Brain pericyte (primary cell): ENCODE results near the gene FRZB.
"Not testable (repeated sequence)": the region's sequence is repeated elsewhere in the genome, so short reads cannot be mapped to it uniquely, and the experiment has no call there.

ENCODE experiments used
- DNase-seq: peaks from one replicate; pipeline ENCODE4 v3.0.0-alpha.2; 2012; ENCODE audit warnings: low read depth, low spot score

Gene FRZB

GRCh38 chr2:182890773-182891378 is 24.4 kb upstream of the FRZB start:
- DNase-seq: no peak

DNA sequence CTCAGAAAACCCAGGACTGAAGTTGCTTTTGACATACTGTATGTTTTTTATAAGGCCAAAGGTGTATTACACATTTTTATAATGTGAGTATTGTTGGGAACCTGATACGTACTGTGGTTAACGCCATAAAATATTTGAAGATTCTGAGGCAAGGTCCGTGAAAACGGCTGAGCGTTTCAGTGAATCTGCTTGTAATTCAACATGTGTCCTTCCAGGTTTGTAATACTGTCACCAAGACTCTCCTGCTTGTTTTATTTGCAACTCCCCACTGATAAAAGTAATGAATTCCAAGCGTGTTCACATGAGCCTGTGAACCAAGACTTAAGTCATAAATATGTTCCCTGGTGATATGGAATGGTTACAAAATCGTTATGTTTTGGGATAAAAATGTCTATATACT is 23.9 kb upstream of the FRZB start:
- no peak for DNase-seq

DNA sequence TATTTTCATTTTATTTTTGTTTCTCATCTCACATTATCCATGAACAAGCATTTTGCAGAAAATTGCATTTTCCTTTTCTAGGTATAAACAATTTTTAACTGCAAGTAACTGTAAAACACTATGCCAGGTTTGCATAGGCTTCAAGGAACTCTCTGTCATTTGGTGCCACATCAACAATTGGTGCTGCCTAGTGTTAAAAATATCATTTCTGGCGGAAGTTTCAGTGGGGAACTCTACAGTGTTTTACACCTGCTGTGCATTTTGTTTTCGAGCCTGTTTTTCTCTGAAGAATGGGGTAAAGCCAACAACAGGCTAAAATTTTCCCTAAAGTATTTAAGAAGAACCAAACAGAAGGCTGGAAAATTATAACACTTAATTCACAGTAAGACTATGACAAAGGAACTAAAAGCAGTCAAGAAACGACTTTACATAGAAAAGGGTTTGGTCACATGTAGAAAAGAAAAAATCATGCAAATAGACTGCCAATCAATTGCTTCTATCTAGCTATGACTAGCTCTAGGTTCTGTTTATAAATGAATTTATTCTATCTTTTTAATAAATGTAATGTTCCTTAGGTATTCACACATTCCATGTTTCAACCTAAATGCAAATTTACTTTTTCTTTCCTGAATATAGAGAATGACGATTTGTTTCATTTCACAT is 21.4 kb upstream of the FRZB start:
- no peak for DNase-seq

DNA sequence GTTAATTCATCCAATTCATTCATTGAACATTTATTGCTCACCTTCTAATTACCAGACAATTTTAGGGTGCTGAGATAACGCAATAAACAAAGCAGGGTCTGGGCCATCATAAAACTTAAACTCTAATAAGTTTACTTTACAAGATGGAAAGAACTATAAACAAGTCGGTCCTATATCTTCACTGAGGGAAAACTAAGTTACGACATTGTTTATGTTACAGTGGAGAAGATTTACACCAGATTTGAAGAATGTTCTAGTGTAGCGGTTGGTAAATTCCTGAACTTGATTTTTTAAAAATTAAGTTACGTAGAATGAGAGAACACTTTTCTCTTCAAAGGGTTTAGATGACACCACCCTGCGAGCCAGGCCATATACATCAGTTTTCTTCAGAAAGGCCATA is 20.7 kb upstream of the FRZB start:
- DNase-seq: no peak

DNA sequence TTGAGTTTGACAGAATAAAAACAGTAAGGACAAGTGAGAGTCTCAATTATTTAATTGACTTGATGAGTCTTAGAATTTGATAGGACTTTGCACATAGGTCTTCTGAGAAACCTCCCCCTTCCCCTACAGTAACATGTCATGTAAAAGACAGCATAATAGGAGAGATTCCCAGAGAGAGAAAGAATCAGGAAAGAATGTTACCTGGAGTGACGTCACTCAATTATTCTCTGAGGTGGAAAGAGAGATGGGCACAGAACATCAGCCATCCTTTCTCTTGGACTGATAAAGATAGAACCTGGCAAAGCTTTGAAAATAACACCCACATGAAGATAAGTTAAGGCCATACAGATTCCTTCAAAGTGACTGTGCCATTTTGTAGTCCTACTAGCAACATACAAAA is 19.3 kb upstream of the FRZB start:
- DNase-seq: no peak

- DNase-seq: no peak
These were observed 17.0 kb upstream of the FRZB start for GRCh38 chr2:182883451-182883850.

GRCh38 chr2:182880100-182880499 is 13.7 kb upstream of the FRZB start:
- not testable (repeated sequence) for DNase-seq

DNA sequence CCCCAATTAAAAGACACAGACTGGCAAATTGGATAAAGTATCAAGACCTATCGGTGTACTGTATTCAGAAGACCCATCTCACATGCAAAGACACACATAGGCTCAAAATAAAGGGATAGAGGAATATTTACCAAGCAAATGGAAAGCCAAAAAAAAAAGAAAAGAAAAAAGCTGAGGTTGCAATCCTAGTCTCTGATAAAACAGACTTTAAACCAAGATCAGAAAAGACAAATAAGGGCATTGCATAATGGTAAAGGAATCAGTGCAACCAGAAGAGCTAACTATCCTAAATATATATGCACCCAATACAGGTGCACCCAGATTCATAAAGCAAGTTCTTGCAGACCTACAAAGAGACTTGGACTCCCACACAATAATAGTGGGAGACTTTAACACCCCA is 10.2 kb upstream of the FRZB start:
- not testable (repeated sequence) for DNase-seq

GRCh38 chr2:182870227-182870626 is 3.8 kb upstream of the FRZB start:
- no peak for DNase-seq

DNA sequence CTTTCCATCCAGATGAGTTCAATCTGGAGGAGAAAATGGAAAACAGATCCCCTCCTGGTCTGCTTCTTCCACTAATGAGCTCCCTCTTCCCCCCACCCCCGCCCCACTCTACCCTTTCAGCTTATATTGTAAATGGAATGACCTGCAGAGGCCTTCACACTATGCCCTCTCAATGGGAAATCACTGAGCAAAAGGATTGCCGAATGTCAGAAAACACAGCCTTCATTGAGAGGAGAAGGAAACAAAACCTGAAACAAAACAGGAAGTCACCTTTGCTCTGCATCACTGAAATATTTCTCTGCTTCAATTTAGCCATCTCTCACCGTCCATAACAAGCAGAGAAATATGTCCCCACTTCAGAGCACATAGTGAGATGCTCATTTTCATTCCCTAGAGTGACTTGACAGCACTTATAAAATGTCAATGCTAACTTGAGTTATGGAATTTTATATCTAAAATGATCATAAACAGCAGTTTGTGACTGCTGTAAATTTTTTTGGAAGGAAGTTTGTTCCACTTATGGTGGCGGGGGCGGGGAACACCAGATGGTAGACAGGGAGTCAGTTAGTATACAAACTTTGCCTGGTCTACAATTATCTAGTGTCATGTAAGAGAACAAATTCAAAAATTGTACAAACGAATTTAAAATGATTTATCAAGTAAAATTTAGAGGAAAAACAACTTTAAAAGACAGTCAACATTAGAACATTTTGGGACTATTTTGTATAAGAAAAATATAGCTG is 1.8 kb upstream of the FRZB start:
- DNase-seq: no peak

DNA sequence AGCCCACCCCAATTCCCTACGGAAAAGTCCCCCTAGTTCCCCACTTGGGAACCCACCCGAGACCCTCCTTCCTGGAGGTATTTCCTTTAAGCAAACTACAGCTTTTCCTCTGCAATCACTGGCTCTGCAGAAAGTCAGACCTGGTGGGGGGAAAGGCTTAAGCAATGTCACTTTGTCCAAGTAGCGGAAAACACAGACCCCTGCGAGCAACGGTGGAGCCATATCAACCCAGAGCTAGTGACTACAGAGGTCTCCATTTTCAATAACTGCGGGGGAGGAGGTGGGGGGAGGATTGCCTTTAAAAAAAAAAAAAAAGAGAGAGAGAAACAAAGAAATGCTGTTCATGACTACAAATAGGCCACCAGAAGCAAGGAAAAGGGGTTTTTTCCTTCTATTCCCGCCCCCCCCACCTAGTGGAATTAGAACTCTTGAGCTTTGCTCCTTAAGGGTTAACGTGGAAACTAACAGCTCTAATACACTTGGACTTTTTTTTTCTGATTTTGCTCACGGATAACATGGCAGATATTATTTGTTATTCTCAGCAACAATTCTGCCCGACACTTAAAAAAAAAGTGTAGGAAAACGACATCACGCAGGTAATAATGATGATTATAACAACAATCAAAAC is 1.1 kb upstream of the FRZB start:
- no peak for DNase-seq

- peak; percentile 21 for DNase-seq
These were observed 359 bp downstream of the FRZB start for GRCh38 chr2:182866095-182866460.

DNA sequence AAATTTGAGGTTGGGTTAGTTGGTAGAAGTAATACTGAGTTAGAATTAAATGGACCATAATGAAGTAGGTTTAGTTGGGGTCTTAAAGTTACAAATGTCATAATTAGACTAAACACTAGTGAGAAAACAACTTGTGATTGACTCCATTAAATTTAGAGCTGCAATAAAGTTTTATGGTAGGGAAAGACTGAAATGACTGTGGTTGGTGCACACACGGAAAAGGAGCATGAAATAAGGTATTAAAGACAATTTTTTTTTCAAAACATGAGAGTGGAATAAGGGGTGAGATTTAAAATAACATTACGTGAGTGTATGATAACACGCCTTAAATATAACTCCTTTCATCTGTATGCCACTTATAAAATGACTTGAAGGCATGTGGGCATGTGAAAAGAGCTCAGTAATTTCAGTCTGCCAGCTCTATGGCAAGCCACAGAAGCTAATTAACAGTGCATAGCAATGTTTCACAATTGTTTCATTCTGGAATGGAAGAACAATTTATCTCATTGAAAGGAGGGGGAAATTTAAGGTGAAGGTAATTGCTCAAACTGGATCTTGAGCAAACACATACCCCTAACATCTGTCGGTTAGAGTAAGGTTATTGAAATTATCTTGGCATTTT is 1.4 kb downstream of the FRZB start:
- no peak for DNase-seq

- DNase-seq: no peak
These were observed 2.8 kb downstream of the FRZB start for GRCh38 chr2:182863642-182864041.

- DNase-seq: no peak
These were observed 4.3 kb downstream of the FRZB start for GRCh38 chr2:182862091-182862490.

- DNase-seq: no peak
These were observed 5.6 kb downstream of the FRZB start for GRCh38 chr2:182860858-182861257.

DNA sequence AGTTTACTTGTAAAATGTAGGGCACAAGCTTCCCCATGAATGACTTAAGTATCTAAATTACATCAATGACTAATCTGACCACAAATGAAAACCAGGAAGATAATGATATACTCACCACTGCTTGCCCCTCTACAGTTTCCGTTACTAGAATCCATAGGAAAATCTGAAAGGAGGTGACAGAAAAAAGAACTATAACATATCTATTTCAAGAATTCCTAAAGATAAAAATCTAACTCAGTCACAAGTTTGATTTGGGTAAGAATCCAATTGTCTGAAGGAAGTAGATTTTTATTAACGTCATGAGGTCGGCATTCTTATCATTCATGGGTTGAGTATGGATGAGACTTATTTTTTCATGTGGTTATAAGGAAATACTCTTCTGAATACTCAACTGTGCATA is 7.8 kb downstream of the FRZB start:
- no peak for DNase-seq

DNA sequence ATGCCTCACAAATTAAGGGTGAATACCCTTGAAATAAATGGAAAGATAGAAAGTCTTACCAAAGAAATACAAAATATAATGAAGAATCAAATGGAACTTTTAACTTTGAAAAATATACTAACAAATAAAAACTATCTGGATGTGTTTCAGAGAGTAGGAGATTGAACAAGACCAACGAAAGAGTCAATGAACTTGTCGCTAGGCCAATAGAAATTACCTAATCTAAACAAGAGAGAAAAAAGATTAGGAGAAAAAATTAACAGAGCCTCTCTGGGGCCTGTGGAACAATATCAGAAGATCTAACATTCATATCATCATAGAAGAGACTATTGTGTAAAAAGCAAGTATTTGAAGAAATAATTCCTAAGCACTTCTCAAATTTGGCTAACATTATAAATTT is 11.1 kb downstream of the FRZB start:
- no peak for DNase-seq

DNA sequence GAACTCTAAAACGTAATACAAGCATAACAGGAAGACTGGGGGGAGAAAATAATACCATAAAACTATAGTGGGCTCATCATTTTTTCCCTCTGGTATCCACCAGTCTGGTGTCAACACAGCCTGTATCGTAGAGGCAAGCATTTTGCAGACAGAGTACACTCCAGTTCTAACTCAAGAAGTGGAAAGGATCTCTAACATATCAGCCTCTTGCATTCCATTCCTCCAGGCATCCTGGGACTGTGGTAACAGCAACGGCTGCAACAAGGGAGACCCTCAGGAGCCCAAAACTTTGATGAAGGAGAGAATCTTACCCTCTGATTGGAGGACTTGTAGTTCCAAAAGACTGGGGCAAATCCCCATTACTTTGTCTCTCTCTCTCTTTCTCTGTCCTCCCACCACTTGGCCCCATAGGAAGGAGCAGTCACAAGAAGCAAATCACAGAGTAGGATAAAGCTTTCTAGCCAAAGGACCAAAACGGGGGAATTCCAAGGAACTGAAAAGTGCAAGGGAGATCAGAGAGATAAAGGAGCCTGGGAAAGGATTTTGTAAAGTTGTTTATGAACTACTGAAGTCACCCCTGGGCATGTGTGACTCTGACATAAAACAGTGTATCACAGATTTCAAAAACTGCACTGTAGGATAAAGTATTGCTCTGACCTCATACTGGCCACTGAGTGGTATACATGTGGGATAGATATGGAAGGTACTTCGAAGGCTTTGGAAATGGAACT is 11.9 kb downstream of the FRZB start:
- DNase-seq: no peak

GRCh38 chr2:182852801-182853200 is 13.6 kb downstream of the FRZB start:
- no peak for DNase-seq

DNA sequence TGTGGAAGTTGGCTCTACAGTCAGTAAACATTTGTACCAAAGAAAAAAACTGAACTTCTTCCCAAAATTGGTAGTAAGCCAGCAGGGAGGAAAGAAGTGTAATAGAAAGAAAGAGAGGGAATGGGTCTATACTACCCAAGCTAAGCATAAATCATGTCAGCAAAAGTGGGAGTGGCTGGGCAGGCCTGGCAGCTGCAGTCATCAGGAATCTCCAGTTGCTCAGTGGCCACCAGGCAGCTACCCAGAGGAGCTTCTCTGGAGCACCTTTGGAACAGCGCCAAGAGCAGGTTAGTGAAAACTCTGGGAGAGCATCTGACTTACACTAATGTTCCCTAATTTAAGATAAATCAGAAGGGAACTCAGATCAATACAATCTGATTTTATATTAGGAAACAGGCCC is 14.3 kb downstream of the FRZB start:
- no peak for DNase-seq
